Measurements from ENCODE around the gene STRN4.
"Not testable (repeated sequence)": the region's sequence is repeated elsewhere in the genome, so short reads cannot be mapped to it uniquely, and the experiment has no call there.

STRN4 gene

GRCh38 chr19:46783670-46784069 lies 37.4 kb upstream of the STRN4 start:
- peak overlapping the region; percentile 78 for H3K4me3 ChIP-seq (ENCODE audit: low read length)
- DNase-seq (ENCODE audit: low read depth) = no peak
- TF ChIP-seq CTCF (conservative IDR thresholded peaks at IDR 0.05; ENCODE audit: low read length) = no peak

GRCh38 chr19:46782355-46783019 lies 36.2 kb upstream of the STRN4 start:
- no peak for DNase-seq (ENCODE audit: low read depth)
- no peak for TF ChIP-seq CTCF (conservative IDR thresholded peaks at IDR 0.05; ENCODE audit: low read length)
- H3K4me3 ChIP-seq (ENCODE audit: low read length) = no peak overlapping the region

GRCh38 chr19:46777956-46778645 lies 31.9 kb upstream of the STRN4 start:
- not testable (repeated sequence) for H3K4me3 ChIP-seq (ENCODE audit: low read length); DNase-seq (ENCODE audit: low read depth)

GRCh38 chr19:46776927-46777911 lies 31.0 kb upstream of the STRN4 start:
- TF ChIP-seq CTCF (conservative IDR thresholded peaks at IDR 0.05; ENCODE audit: low read length) = no peak
- no peak overlapping the region for H3K4me3 ChIP-seq (ENCODE audit: low read length)
- no peak for DNase-seq (ENCODE audit: low read depth)

- TF ChIP-seq CTCF (conservative IDR thresholded peaks at IDR 0.05; ENCODE audit: low read length) = no peak
- no peak overlapping the region for H3K4me3 ChIP-seq (ENCODE audit: low read length)
- no peak for DNase-seq (ENCODE audit: low read depth)
Observed at GRCh38 chr19:46775642-46776258, 29.5 kb upstream of the STRN4 start.

GRCh38 chr19:46773018-46773399 lies 26.8 kb upstream of the STRN4 start:
- DNase-seq (ENCODE audit: low read depth) = no peak
- no peak for TF ChIP-seq CTCF (conservative IDR thresholded peaks at IDR 0.05; ENCODE audit: low read length)
- H3K4me3 ChIP-seq (ENCODE audit: low read length) = no peak overlapping the region
